HCT116 (cell line): ENCODE results near the gene CTXN3. TPM values are rescaled to one million over a fixed set of nuclear protein-coding genes. Genes with fewer than 3 reads are reported as not detected.

Experiments
- ATAC-seq: fragments of 200-7000 bp; cut with Tn5 transposase; 2 replicates; pipeline ENCODE4 v1.9.1; 2020; ENCODE audit warnings: mild to moderate bottlenecking, moderate library complexity
- BruUV-seq: library from RNA; stranded (reverse); fragments of 400-500 nt; replicated peaks from 2 replicates; lab custom pipeline; 2021; lab: Mats Ljungman, UMichigan
- CTCF ChIA-PET: fragments of 300-600 bp; sonication (Branson Sonifier 250); formaldehyde crosslinking; loops from one replicate; lab custom pipeline; 2021; ENCODE audit warnings: antibody characterized with exemption; lab: Charles Lee
- POLR2A ChIA-PET: fragments of 300-600, 350-600 bp; sonication (Branson Sonifier 250); formaldehyde crosslinking; loops from one replicate; lab custom pipeline; 2021; ENCODE audit warnings: antibody characterized with exemption; lab: Charles Lee
- RAD21 ChIA-PET, 2 experiments: fragments of 300-600 bp; sonication (Branson Sonifier 250); formaldehyde crosslinking; loops; one replicate each; lab custom pipeline; 2023; ENCODE audit warnings: low total read pairs in 2 of 2; ENCODE audit not compliant: uncharacterized antibody in 2 of 2, unreplicated experiment in 2 of 2, low non-redundant PET in 1 of 2; lab: Charles Lee
- DNase-seq: peaks from one replicate; pipeline ENCODE4 v3.0.0-alpha.2; 2010; ENCODE audit warnings: low read depth, low spot score
- H2AFZ ChIP-seq: fragments of 200-600 bp; shearing (Covaris generic), sonication (generic); 2 replicates; pipeline ENCODE4 v1.6.1; 2017; ENCODE audit warnings: low read depth, mixed run types, mixed read lengths, antibody characterized with exemption, low read length; ENCODE audit not compliant: poor library complexity, severe bottlenecking
- H3K27ac ChIP-seq: 2 replicates; pipeline ENCODE4 v1.5.1; 2012; ENCODE audit warnings: low read depth, low read length
- H3K27me3 ChIP-seq: fragments of 200-600 bp; sonication (generic); 2 replicates; pipeline ENCODE4 v1.6.1; 2016; ENCODE audit warnings: mixed run types, low read length, mixed read lengths; ENCODE audit not compliant: insufficient read depth
- H3K36me3 ChIP-seq, 2 experiments: fragments of 200-500 bp in 1 of 2; fragments of 200-600 bp in 1 of 2; sonication (Bioruptor generic) in 1 of 2; sonication (generic) in 1 of 2; 2 replicates each; pipeline versions ENCODE4 v1.5.1 to v1.6.1; 2014 to 2016; ENCODE audit warnings: low read length in 2 of 2, inconsistent platforms in 1 of 2, mixed read lengths in 1 of 2, mixed run types in 1 of 2; ENCODE audit not compliant: insufficient read depth in 2 of 2, control insufficient read depth in 1 of 2
- H3K4me1 ChIP-seq, 2 experiments: fragments of 200-600 bp in 1 of 2; sonication (generic) in 1 of 2; 2 replicates each; pipeline versions ENCODE4 v1.5.1 to v1.6.1; 2012 to 2017; ENCODE audit warnings: low read length in 2 of 2, inconsistent platforms in 1 of 2, mild to moderate bottlenecking in 1 of 2, mixed read lengths in 1 of 2, mixed run types in 1 of 2, moderate library complexity in 1 of 2; ENCODE audit not compliant: insufficient read depth in 2 of 2, control insufficient read depth in 1 of 2
- H3K4me2 ChIP-seq: fragments of 200-600 bp; sonication (generic); 2 replicates; pipeline ENCODE4 v1.6.1; 2017; ENCODE audit warnings: mixed run types, low read length, mixed read lengths
- H3K4me3 ChIP-seq, 2 experiments: fragments of 200-600 bp in 1 of 2; sonication (generic) in 1 of 2; replicated peaks in 1 of 2; 2 replicates each; pipeline ENCODE4 v1.5.1; 2011 to 2016; ENCODE audit warnings: low read length in 2 of 2, control low read depth in 1 of 2, low read depth in 1 of 2, mild to moderate bottlenecking in 1 of 2, mixed read lengths in 1 of 2, mixed run types in 1 of 2
- H3K79me2 ChIP-seq: fragments of 200-600 bp; sonication (generic); 2 replicates; pipeline ENCODE4 v1.6.1; 2017; ENCODE audit warnings: mild to moderate bottlenecking, mixed run types, low read length, moderate library complexity, mixed read lengths; ENCODE audit not compliant: insufficient read depth
- H3K9ac ChIP-seq: fragments of 200-600 bp; sonication (generic); 2 replicates; pipeline ENCODE4 v1.6.1; 2016; ENCODE audit warnings: low read length, mixed read lengths
- H3K9me2 ChIP-seq: fragments of 200-600 bp; sonication (generic), shearing (Covaris generic); 2 replicates; pipeline ENCODE4 v1.6.1; 2017; ENCODE audit warnings: mixed run types, mild to moderate bottlenecking, moderate library complexity; ENCODE audit not compliant: insufficient read depth
- H3K9me3 ChIP-seq, 2 experiments: fragments of 200-500 bp in 1 of 2; fragments of 200-600 bp in 1 of 2; sonication (Bioruptor generic) in 1 of 2; sonication (generic) in 1 of 2; 2 replicates each; pipeline ENCODE4 v1.6.1; 2014 to 2017; ENCODE audit warnings: low read length in 2 of 2, mixed read lengths in 2 of 2, inconsistent platforms in 1 of 2, low read depth in 1 of 2, mild to moderate bottlenecking in 1 of 2, mixed run types in 1 of 2, moderate library complexity in 1 of 2; ENCODE audit not compliant: control insufficient read depth in 1 of 2, insufficient read depth in 1 of 2
- H4K20me1 ChIP-seq: fragments of 200-600 bp; sonication (generic), shearing (Covaris generic); 2 replicates; pipeline ENCODE4 v1.6.1; 2017; ENCODE audit warnings: mixed run types, mild to moderate bottlenecking, moderate library complexity; ENCODE audit not compliant: insufficient read depth
- CBX3 ChIP-seq: IDR thresholded peaks from 2 replicates; pipeline ENCODE4 v1.6.1; 2012; ENCODE audit warnings: low read depth
- CTCF ChIP-seq, 3 experiments: fragments of 200-600 bp in 1 of 3; sonication (generic) in 1 of 3; IDR thresholded peaks in 2 of 3; conservative IDR thresholded peaks in 1 of 3; 2 replicates each; pipeline ENCODE4 v1.5.1; 2012 to 2017; ENCODE audit warnings: low read depth in 2 of 3, low read length in 2 of 3, antibody characterized with exemption in 1 of 3, borderline replicate concordance in 1 of 3, control low read depth in 1 of 3, mild to moderate bottlenecking in 1 of 3, mixed read lengths in 1 of 3, mixed run types in 1 of 3, moderate library complexity in 1 of 3; ENCODE audit not compliant: insufficient read depth in 1 of 3
- EGR1 ChIP-seq: IDR thresholded peaks from 2 replicates; pipeline ENCODE4 v1.6.1; 2012; ENCODE audit warnings: low read depth
- ELF1 ChIP-seq: IDR thresholded peaks from 2 replicates; pipeline ENCODE4 v1.6.1; 2012; ENCODE audit warnings: low read depth, borderline replicate concordance
- FOSL1 ChIP-seq: IDR thresholded peaks from 2 replicates; pipeline ENCODE4 v1.6.1; 2012; ENCODE audit warnings: low read depth
- MAX ChIP-seq: IDR thresholded peaks from 2 replicates; pipeline ENCODE4 v1.6.1; 2012
- POLR2A ChIP-seq: IDR thresholded peaks from 2 replicates; pipeline ENCODE4 v1.7.0; 2011; ENCODE audit warnings: borderline replicate concordance; ENCODE audit not compliant: insufficient read depth, insufficient read length; ENCODE audit errors: extremely low read depth
- POLR2AphosphoS5 ChIP-seq: IDR thresholded peaks from 2 replicates; pipeline ENCODE4 v1.6.1; 2011; ENCODE audit warnings: mild to moderate bottlenecking, low read depth, low read length, moderate library complexity
- RAD21 ChIP-seq: IDR thresholded peaks from 2 replicates; pipeline ENCODE4 v1.6.1; 2012; ENCODE audit warnings: low read depth, mild to moderate bottlenecking
- REST ChIP-seq: IDR thresholded peaks from 2 replicates; pipeline ENCODE4 v1.6.1; 2012; ENCODE audit warnings: low read depth
- SP1 ChIP-seq: IDR thresholded peaks from 2 replicates; pipeline ENCODE4 v1.6.1; 2012; ENCODE audit warnings: low read depth
- SRF ChIP-seq: IDR thresholded peaks from 2 replicates; pipeline ENCODE4 v1.6.1; 2012; ENCODE audit warnings: low read depth
- ZBTB33 ChIP-seq: IDR thresholded peaks from 2 replicates; pipeline ENCODE4 v1.6.1; 2011; ENCODE audit warnings: mild to moderate bottlenecking, low read length, moderate library complexity; ENCODE audit not compliant: insufficient replicate concordance; ENCODE audit errors: extremely low read depth
- ZFX ChIP-seq: fragments of 450-650 bp; IDR thresholded peaks from 2 replicates; pipeline ENCODE4 v1.6.1; 2017
- intact Hi-C: fragments of 100-400 bp; cut with micrococcal nuclease; formaldehyde crosslinking; loops from 2 replicates; pipeline ENCODE4 v1.10.0; 2022
- total RNA-seq: library from RNA; stranded (reverse); gene quantifications from one replicate; pipeline ENCODE4 v1.2.1, GENCODE V29; 2021; ENCODE audit not compliant: unreplicated experiment

Gene CTXN3
- total RNA-seq, 1 experiment from 2014 or later = not detected

DNA sequence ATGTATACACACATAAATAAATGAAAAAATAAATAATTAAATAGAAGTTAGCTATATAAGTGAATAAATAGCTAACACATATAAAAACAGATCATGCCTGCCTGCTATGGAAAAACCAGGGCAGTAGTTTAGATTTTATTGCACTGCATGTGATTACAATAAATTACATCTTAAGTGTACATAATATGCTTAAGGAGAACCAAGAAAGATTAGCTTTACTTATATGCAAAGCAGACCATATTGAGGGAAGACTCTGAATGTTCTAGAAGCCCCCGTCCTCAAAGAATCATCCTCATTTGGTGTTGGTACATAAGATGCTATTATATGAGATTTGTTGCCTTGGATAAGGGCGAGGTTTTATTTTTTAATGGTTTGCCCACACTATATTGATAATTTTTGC is 5.9 kb upstream of the CTXN3 start:
- TF ChIP-seq SRF = no peak
- TF ChIP-seq, all 23 proteins: peak for 0
- no peak overlapping the region for H3K4me3 ChIP-seq
- no peaks in the 10 kb centered on the region for H3K36me3 ChIP-seq
- intact Hi-C loops = no loop called here
- no peaks in the 10 kb centered on the region for H3K4me1 ChIP-seq
- H4K20me1 ChIP-seq = no peaks in the 10 kb centered on the region
- POLR2A ChIA-PET = no interaction called here
- DNase-seq (no peak), ATAC-seq (no peak)
- no peaks in the 10 kb centered on the region for H3K9me3 ChIP-seq
- no peaks in the 10 kb centered on the region for H3K79me2 ChIP-seq
- no peaks in the 10 kb centered on the region for H3K9me2 ChIP-seq
- CTCF ChIA-PET = no interaction called here
- RAD21 ChIA-PET = no interaction called here
- H3K27ac ChIP-seq = no peak overlapping the region
- no TSS peak for BruUV-seq
- H3K27me3 ChIP-seq = no peaks in the 10 kb centered on the region
- no peak overlapping the region for H2AFZ ChIP-seq
- no peak overlapping the region for H3K9ac ChIP-seq
- H3K4me2 ChIP-seq = no peak overlapping the region

- Histone ChIP-seq H2AFZ (no peak overlapping the region), H3K36me3 (no peaks in the 10 kb centered on the region), H3K27me3 (no peaks in the 10 kb centered on the region), H3K9me3 (no peaks in the 10 kb centered on the region), H3K9ac (no peak overlapping the region), H3K27ac (no peak overlapping the region), H3K79me2 (no peaks in the 10 kb centered on the region), H3K4me2 (no peak overlapping the region), H3K9me2 (no peaks in the 10 kb centered on the region), H3K4me1 (no peaks in the 10 kb centered on the region), H3K4me3 (no peak overlapping the region), H4K20me1 (no peaks in the 10 kb centered on the region)
- POLR2A ChIA-PET = no interaction called here
- CTCF ChIA-PET = no interaction called here
- RAD21 ChIA-PET = no interaction called here
- no TSS peak for BruUV-seq
- DNase-seq (no peak), ATAC-seq (no peak)
- intact Hi-C loops = no loop called here
- TF ChIP-seq CBX3 = no peak
- no peak for TF ChIP-seq FOSL1
- no peak for TF ChIP-seq CTCF (IDR thresholded peaks at IDR 0.05 in 2 of 3, conservative IDR thresholded peaks at IDR 0.05 in 1 of 3; ENCODE audit: borderline replicate concordance in 1 of 3, insufficient read depth in 1 of 3, low read depth in 2 of 3, low read length in 2 of 3)
- no peak for TF ChIP-seq ELF1
- TF ChIP-seq RAD21 = no peak
- no peak for TF ChIP-seq SRF
- TF ChIP-seq POLR2A = no peak
- TF ChIP-seq EGR1 = no peak
- no peak for TF ChIP-seq SP1
- no peak for TF ChIP-seq MAX
- no peak for TF ChIP-seq ZBTB33
- no peak for TF ChIP-seq REST
- TF ChIP-seq POLR2AphosphoS5 = no peak
- no peak for TF ChIP-seq ZFX
Observed at GRCh38 chr5:127643607-127644006, 5.3 kb upstream of the CTXN3 start.
